ENCODE data around the gene TUT4.

TUT4 gene

GRCh38 chr1:52530563-52531144 lies 22.2 kb downstream of the TUT4 start:
- no peak for DNase-seq
- H2BK120ac ChIP-seq (ENCODE audit: insufficient read depth, low read length, poor library complexity), result no peak overlapping the region
- H4K91ac ChIP-seq (ENCODE audit: low read depth, low read length), result no peak overlapping the region
- H2AK5ac ChIP-seq (ENCODE audit: low read length), result no peak overlapping the region
- H3K4me2 ChIP-seq (ENCODE audit: low read length), result no peak overlapping the region
- no peak overlapping the region for H3K4ac ChIP-seq (ENCODE audit: low read depth, low read length)
- no peak overlapping the region for H4K12ac ChIP-seq (ENCODE audit: low read depth, low read length)
- H3K9ac ChIP-seq (ENCODE audit: low read length), result no peak overlapping the region
- H4K8ac ChIP-seq (ENCODE audit: low read depth, low read length), result no peak overlapping the region
- H3K27me3 ChIP-seq (ENCODE audit: insufficient read depth, low read length), result no peaks in the 10 kb centered on the region
- no peak overlapping the region for H3K4me3 ChIP-seq (ENCODE audit: low read depth, low read length)
- peaks cover 2 to 4% of the 10 kb centered on the region in 2 experiments for H3K36me3 ChIP-seq (ENCODE audit: control insufficient read depth in 1 of 2, insufficient read depth in 2 of 2, low read length in 2 of 2)
- no peaks in the 10 kb centered on the region for H3K4me1 ChIP-seq (ENCODE audit: control insufficient read depth in 1 of 2, insufficient read depth in 2 of 2, low read length in 2 of 2)
- H3K9me3 ChIP-seq (ENCODE audit: insufficient read depth, low read depth, low read length), result no peaks in the 10 kb centered on the region
- no CpG with 5 or more reads among the region's 5 CpGs for WGBS (ENCODE audit: extremely low coverage, insufficient coverage, insufficient read length)
- H2AFZ ChIP-seq (ENCODE audit: insufficient read depth, low read length, poor library complexity), result no peak overlapping the region
- H3K18ac ChIP-seq (ENCODE audit: low read length), result no peak overlapping the region
- H3K23ac ChIP-seq (ENCODE audit: low read length), result no peak overlapping the region
- no peak overlapping the region for H3K14ac ChIP-seq (ENCODE audit: low read length)
- H2BK5ac ChIP-seq (ENCODE audit: low read depth, low read length, poor library complexity), result no peak overlapping the region
- no peaks in the 10 kb centered on the region for H3K79me1 ChIP-seq (ENCODE audit: low read length)
- no peak overlapping the region for H3K27ac ChIP-seq (ENCODE audit: low read depth, low read length)
- peaks cover 3% of the 10 kb centered on the region for H3K79me2 ChIP-seq (ENCODE audit: control insufficient read depth, insufficient read depth, low read length, poor library complexity)
- no peak overlapping the region for H2BK12ac ChIP-seq (ENCODE audit: low read length)

DNA sequence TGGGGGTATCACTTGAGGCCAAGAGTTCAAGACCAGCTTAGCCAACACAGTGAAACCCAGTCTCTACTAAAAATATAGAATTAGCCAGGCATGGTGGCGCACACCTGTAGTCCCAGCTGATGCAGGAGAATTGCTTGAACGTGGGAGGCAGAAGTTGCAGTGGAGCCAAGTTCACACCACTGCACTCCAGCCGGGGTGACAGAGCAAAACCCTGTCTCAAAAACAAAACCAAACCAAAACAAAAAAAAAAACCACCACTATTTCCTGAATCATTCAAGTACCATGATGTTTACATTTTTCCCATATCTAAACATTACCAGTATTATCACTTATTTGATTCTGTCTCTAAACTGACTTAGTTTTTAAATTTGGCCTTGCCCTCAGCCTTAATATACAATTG lies 29.5 kb downstream of the TUT4 start:
- peak in 1 of 2 donors; percentile 55 for DNase-seq
- H3K4me3 ChIP-seq (ENCODE audit: low read depth, low read length), result no peak overlapping the region
- no peak overlapping the region for H3K27ac ChIP-seq (ENCODE audit: low read depth, low read length)
- no peak overlapping the region for H2BK12ac ChIP-seq (ENCODE audit: low read length)
- no peak overlapping the region for H3K4ac ChIP-seq (ENCODE audit: low read depth, low read length)
- no peaks in the 10 kb centered on the region for H3K27me3 ChIP-seq (ENCODE audit: insufficient read depth, low read length)
- no peak overlapping the region for H2AK5ac ChIP-seq (ENCODE audit: low read length)
- no peak overlapping the region for H3K9ac ChIP-seq (ENCODE audit: low read length)
- H2AFZ ChIP-seq (ENCODE audit: insufficient read depth, low read length, poor library complexity), result no peak overlapping the region
- H3K9me3 ChIP-seq (ENCODE audit: insufficient read depth, low read depth, low read length), result no peaks in the 10 kb centered on the region
- no peak overlapping the region for H3K4me2 ChIP-seq (ENCODE audit: low read length)
- no CpG with 5 or more reads among the region's 3 CpGs for WGBS (ENCODE audit: extremely low coverage, insufficient coverage, insufficient read length)
- H2BK120ac ChIP-seq (ENCODE audit: insufficient read depth, low read length, poor library complexity), result no peak overlapping the region
- H4K8ac ChIP-seq (ENCODE audit: low read depth, low read length), result no peak overlapping the region
- no peak overlapping the region for H4K91ac ChIP-seq (ENCODE audit: low read depth, low read length)
- no peaks in the 10 kb centered on the region for H3K79me2 ChIP-seq (ENCODE audit: control insufficient read depth, insufficient read depth, low read length, poor library complexity)
- H3K23ac ChIP-seq (ENCODE audit: low read length), result no peak overlapping the region
- H3K14ac ChIP-seq (ENCODE audit: low read length), result no peak overlapping the region
- no peaks in the 10 kb centered on the region for H3K79me1 ChIP-seq (ENCODE audit: low read length)
- peaks cover 6 to 11% of the 10 kb centered on the region in 2 experiments for H3K36me3 ChIP-seq (ENCODE audit: control insufficient read depth in 1 of 2, insufficient read depth in 2 of 2, low read length in 2 of 2)
- no peaks in the 10 kb centered on the region for H3K4me1 ChIP-seq (ENCODE audit: control insufficient read depth in 1 of 2, insufficient read depth in 2 of 2, low read length in 2 of 2)
- H4K12ac ChIP-seq (ENCODE audit: low read depth, low read length), result no peak overlapping the region
- H2BK5ac ChIP-seq (ENCODE audit: low read depth, low read length, poor library complexity), result no peak overlapping the region
- H3K18ac ChIP-seq (ENCODE audit: low read length), result no peak overlapping the region

DNA sequence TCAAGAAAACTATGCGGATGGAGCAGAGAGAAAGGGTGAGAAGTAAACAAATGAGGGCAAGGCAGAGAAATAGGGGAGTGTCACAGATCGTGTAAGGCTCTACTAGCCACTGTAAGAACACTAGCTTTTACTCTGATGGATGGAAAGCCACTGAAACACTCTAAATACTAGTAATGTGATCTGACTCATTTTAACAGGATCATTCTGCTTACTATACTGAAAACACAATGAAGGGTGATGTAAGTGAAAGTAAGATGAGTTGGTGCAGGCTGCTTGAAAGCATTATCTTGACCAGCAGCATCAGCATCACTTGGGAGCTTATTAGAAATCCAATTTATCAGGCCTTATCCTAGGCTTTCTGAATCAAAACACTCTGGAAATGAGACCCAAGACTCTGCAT lies 32.7 kb downstream of the TUT4 start:
- Histone ChIP-seq H3K23ac (ENCODE audit: low read length) (no peak overlapping the region), H2AFZ (ENCODE audit: insufficient read depth, low read length, poor library complexity) (no peak overlapping the region), H3K18ac (ENCODE audit: low read length) (no peak overlapping the region), H2BK12ac (ENCODE audit: low read length) (no peak overlapping the region), H3K36me3 (ENCODE audit: control insufficient read depth in 1 of 2, insufficient read depth in 2 of 2, low read length in 2 of 2) (peaks cover 0 to 9% of the 10 kb centered on the region in 2 experiments), H3K4me1 (ENCODE audit: control insufficient read depth in 1 of 2, insufficient read depth in 2 of 2, low read length in 2 of 2) (no peaks in the 10 kb centered on the region), H3K79me1 (ENCODE audit: low read length) (no peaks in the 10 kb centered on the region), H3K27ac (ENCODE audit: low read depth, low read length) (no peak overlapping the region), H2BK120ac (ENCODE audit: insufficient read depth, low read length, poor library complexity) (no peak overlapping the region), H2AK5ac (ENCODE audit: low read length) (no peak overlapping the region), H3K27me3 (ENCODE audit: insufficient read depth, low read length) (no peaks in the 10 kb centered on the region), H3K4me3 (ENCODE audit: low read depth, low read length) (no peak overlapping the region), H2BK5ac (ENCODE audit: low read depth, low read length, poor library complexity) (no peak overlapping the region), H3K4ac (ENCODE audit: low read depth, low read length) (no peak overlapping the region), H3K9me3 (ENCODE audit: insufficient read depth, low read depth, low read length) (no peaks in the 10 kb centered on the region), H3K14ac (ENCODE audit: low read length) (no peak overlapping the region), H3K4me2 (ENCODE audit: low read length) (no peak overlapping the region), H4K12ac (ENCODE audit: low read depth, low read length) (no peak overlapping the region), H4K91ac (ENCODE audit: low read depth, low read length) (no peak overlapping the region), H3K9ac (ENCODE audit: low read length) (no peak overlapping the region), H3K79me2 (ENCODE audit: control insufficient read depth, insufficient read depth, low read length, poor library complexity) (no peaks in the 10 kb centered on the region), H4K8ac (ENCODE audit: low read depth, low read length) (no peak overlapping the region)
- WGBS (ENCODE audit: extremely low coverage, insufficient coverage, insufficient read length), result no CpG with 5 or more reads among the region's 2 CpGs
- no peak for DNase-seq

GRCh38 chr1:52518962-52519361 lies 33.9 kb downstream of the TUT4 start:
- no peak overlapping the region for H3K23ac ChIP-seq (ENCODE audit: low read length)
- no CpG with 5 or more reads among the region's 2 CpGs for WGBS (ENCODE audit: extremely low coverage, insufficient coverage, insufficient read length)

More at GRCh38 chr1:52518962-52519361, 33.9 kb downstream of the TUT4 start:
- no peak overlapping the region for H3K4me2 ChIP-seq (ENCODE audit: low read length)
- no peaks in the 10 kb centered on the region for H3K9me3 ChIP-seq (ENCODE audit: insufficient read depth, low read depth, low read length)
- no peaks in the 10 kb centered on the region for H3K4me1 ChIP-seq (ENCODE audit: control insufficient read depth in 1 of 2, insufficient read depth in 2 of 2, low read length in 2 of 2)
- no peak overlapping the region for H3K9ac ChIP-seq (ENCODE audit: low read length)
- H3K36me3 ChIP-seq (ENCODE audit: control insufficient read depth in 1 of 2, insufficient read depth in 2 of 2, low read length in 2 of 2), result peaks cover 2% of the 10 kb centered on the region in 2 experiments
- H3K79me2 ChIP-seq (ENCODE audit: control insufficient read depth, insufficient read depth, low read length, poor library complexity), result no peaks in the 10 kb centered on the region
- no peak overlapping the region for H3K18ac ChIP-seq (ENCODE audit: low read length)
- no peak overlapping the region for H4K12ac ChIP-seq (ENCODE audit: low read depth, low read length)
- H2AFZ ChIP-seq (ENCODE audit: insufficient read depth, low read length, poor library complexity), result no peak overlapping the region
- H4K8ac ChIP-seq (ENCODE audit: low read depth, low read length), result no peak overlapping the region
- no peaks in the 10 kb centered on the region for H3K79me1 ChIP-seq (ENCODE audit: low read length)
- H4K91ac ChIP-seq (ENCODE audit: low read depth, low read length), result no peak overlapping the region
- H2BK120ac ChIP-seq (ENCODE audit: insufficient read depth, low read length, poor library complexity), result no peak overlapping the region
- H3K4ac ChIP-seq (ENCODE audit: low read depth, low read length), result no peak overlapping the region
- H3K14ac ChIP-seq (ENCODE audit: low read length), result no peak overlapping the region
- DNase-seq, result no peak
- no peak overlapping the region for H2AK5ac ChIP-seq (ENCODE audit: low read length)
- no peak overlapping the region for H2BK12ac ChIP-seq (ENCODE audit: low read length)
- H3K27ac ChIP-seq (ENCODE audit: low read depth, low read length), result no peak overlapping the region
- no peaks in the 10 kb centered on the region for H3K27me3 ChIP-seq (ENCODE audit: insufficient read depth, low read length)
- no peak overlapping the region for H2BK5ac ChIP-seq (ENCODE audit: low read depth, low read length, poor library complexity)
- H3K4me3 ChIP-seq (ENCODE audit: low read depth, low read length), result no peak overlapping the region

Data from trophoblast cell (in vitro differentiated cells and primary cell).